IPS DF 4.7 (cell line): ENCODE measurements around the gene MRPS24.

Source experiments
- DNase-seq: peaks from one replicate; pipeline ENCODE4 v3.0.0-alpha.2; 2013; ENCODE audit warnings: low spot score; ENCODE audit errors: extremely low read depth

MRPS24 gene

GRCh38 chr7:43877968-43878864, 8.9 kb upstream of the MRPS24 start:
- DNase-seq: no peak

GRCh38 chr7:43876976-43877745, 7.8 kb upstream of the MRPS24 start:
- no peak for DNase-seq

- no peak for DNase-seq
These were observed 6.9 kb upstream of the MRPS24 start for GRCh38 chr7:43876241-43876640.

GRCh38 chr7:43873300-43873699, 4.0 kb upstream of the MRPS24 start:
- DNase-seq: no peak

- no peak for DNase-seq
These were observed 3.2 kb upstream of the MRPS24 start for GRCh38 chr7:43872406-43873110.

GRCh38 chr7:43871064-43871463, 1.7 kb upstream of the MRPS24 start:
- DNase-seq: no peak

GRCh38 chr7:43870316-43870715, 999 bp upstream of the MRPS24 start:
- no peak for DNase-seq

- DNase-seq: no peak
These were observed 537 bp upstream of the MRPS24 start for GRCh38 chr7:43869867-43870240.

- DNase-seq: no peak
These were observed 674 bp downstream of the MRPS24 start for GRCh38 chr7:43868681-43869005.

GRCh38 chr7:43868181-43868580, 1.1 kb downstream of the MRPS24 start:
- DNase-seq: no peak

GRCh38 chr7:43865277-43865676, 4.0 kb downstream of the MRPS24 start:
- DNase-seq: no peak

GRCh38 chr7:43864126-43864525, 5.2 kb downstream of the MRPS24 start:
- DNase-seq: no peak

- no peak for DNase-seq
These were observed 12.3 kb downstream of the MRPS24 start for GRCh38 chr7:43856996-43857395.

GRCh38 chr7:43856316-43856715, 13.0 kb downstream of the MRPS24 start:
- no peak for DNase-seq

- no peak for DNase-seq
These were observed 14.1 kb downstream of the MRPS24 start for GRCh38 chr7:43855176-43855575.

- DNase-seq: no peak
These were observed 17.5 kb downstream of the MRPS24 start for GRCh38 chr7:43851805-43852204.

- DNase-seq: no peak
These were observed 18.8 kb downstream of the MRPS24 start for GRCh38 chr7:43850348-43851116.

GRCh38 chr7:43849047-43849446, 20.3 kb downstream of the MRPS24 start:
- no peak for DNase-seq

GRCh38 chr7:43847496-43847895, 21.8 kb downstream of the MRPS24 start:
- DNase-seq: no peak

- DNase-seq: no peak
These were observed 24.7 kb downstream of the MRPS24 start for GRCh38 chr7:43844662-43845061.

- DNase-seq: no peak
These were observed 25.1 kb downstream of the MRPS24 start for GRCh38 chr7:43844257-43844656.
